BJ (cell line): ENCODE data around the gene KIAA2012. TPM values are rescaled to one million over a fixed set of nuclear protein-coding genes. Genes with fewer than 3 reads are reported as not detected.
"Not testable (repeated sequence)": the region's sequence is repeated elsewhere in the genome, so short reads cannot be mapped to it uniquely, and the experiment has no call there.

Experiments used
- CTCF ChIA-PET: fragments of 350-600 bp; formaldehyde crosslinking; extraction: SDS; loops from one replicate; lab custom pipeline; 2021; ENCODE audit warnings: antibody characterized with exemption, inconsistent platforms; lab: Yijun Ruan, JAX
- POLR2A ChIA-PET: fragments of 300-600 bp; sonication (Branson Sonifier 250); formaldehyde crosslinking; extraction: SDS; loops from one replicate; lab custom pipeline; 2021; ENCODE audit warnings: antibody characterized with exemption; lab: Charles Lee
- DNase-seq: peaks from one replicate; pipeline ENCODE4 v3.0.0-alpha.2; 2011; ENCODE audit warnings: low read depth
- H3K27me3 ChIP-seq: 2 replicates; pipeline ENCODE4 v1.6.0; 2011; ENCODE audit warnings: low read length; ENCODE audit not compliant: control insufficient read depth, insufficient read depth
- H3K36me3 ChIP-seq: 2 replicates; pipeline ENCODE4 v1.5.1; 2011; ENCODE audit warnings: low read length; ENCODE audit not compliant: control insufficient read depth, insufficient read depth
- H3K4me3 ChIP-seq: 2 replicates; pipeline ENCODE4 v1.5.1; 2011; ENCODE audit warnings: low read depth, mild to moderate bottlenecking, control low read depth, low read length
- polyA plus RNA-seq: library from polyadenylated mRNA; depleted of rRNA; stranded (reverse); fragments of >200 nt; gene quantifications from 2 replicates; pipeline ENCODE4 v1.2.3, GENCODE V29; 2011
- TF ChIP-seq, protein P1 (sequence below): IDR thresholded peaks from 2 replicates; pipeline ENCODE4 v1.5.1; 2011; ENCODE audit warnings: low read depth, mild to moderate bottlenecking, control low read depth, inconsistent platforms, low read length, moderate library complexity; ENCODE audit not compliant: insufficient read depth

The KIAA2012 gene
- polyA plus RNA-seq, 1 experiment: 0.13 TPM

DNA sequence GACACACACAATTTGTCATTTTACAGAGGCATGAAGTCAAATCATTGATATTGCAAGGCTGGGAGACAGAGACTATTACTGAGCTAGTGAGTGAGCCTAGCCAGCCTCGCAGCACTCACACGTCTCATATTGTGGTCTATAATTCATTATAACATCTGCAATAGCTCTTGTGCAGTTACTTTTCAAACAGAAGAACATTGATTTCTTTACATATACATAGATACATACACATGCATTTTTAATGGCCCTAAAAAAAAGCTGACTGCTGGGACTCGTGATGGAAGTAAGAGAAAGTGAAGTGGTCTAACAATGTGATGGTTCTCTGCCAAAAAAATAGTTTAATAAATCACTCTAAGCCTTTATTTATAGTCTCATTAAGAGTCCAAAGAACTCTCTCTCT is 56.8 kb downstream of the KIAA2012 start:
- Histone ChIP-seq H3K36me3 (no peaks in the 10 kb centered on the region), H3K4me3 (no peak overlapping the region), H3K27me3 (no peaks in the 10 kb centered on the region)
- ChIA-PET CTCF (no interaction called here), POLR2A (no interaction called here)
- TF ChIP-seq, protein P1, sequence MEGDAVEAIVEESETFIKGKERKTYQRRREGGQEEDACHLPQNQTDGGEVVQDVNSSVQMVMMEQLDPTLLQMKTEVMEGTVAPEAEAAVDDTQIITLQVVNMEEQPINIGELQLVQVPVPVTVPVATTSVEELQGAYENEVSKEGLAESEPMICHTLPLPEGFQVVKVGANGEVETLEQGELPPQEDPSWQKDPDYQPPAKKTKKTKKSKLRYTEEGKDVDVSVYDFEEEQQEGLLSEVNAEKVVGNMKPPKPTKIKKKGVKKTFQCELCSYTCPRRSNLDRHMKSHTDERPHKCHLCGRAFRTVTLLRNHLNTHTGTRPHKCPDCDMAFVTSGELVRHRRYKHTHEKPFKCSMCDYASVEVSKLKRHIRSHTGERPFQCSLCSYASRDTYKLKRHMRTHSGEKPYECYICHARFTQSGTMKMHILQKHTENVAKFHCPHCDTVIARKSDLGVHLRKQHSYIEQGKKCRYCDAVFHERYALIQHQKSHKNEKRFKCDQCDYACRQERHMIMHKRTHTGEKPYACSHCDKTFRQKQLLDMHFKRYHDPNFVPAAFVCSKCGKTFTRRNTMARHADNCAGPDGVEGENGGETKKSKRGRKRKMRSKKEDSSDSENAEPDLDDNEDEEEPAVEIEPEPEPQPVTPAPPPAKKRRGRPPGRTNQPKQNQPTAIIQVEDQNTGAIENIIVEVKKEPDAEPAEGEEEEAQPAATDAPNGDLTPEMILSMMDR: no peak
- no peak for DNase-seq

DNA sequence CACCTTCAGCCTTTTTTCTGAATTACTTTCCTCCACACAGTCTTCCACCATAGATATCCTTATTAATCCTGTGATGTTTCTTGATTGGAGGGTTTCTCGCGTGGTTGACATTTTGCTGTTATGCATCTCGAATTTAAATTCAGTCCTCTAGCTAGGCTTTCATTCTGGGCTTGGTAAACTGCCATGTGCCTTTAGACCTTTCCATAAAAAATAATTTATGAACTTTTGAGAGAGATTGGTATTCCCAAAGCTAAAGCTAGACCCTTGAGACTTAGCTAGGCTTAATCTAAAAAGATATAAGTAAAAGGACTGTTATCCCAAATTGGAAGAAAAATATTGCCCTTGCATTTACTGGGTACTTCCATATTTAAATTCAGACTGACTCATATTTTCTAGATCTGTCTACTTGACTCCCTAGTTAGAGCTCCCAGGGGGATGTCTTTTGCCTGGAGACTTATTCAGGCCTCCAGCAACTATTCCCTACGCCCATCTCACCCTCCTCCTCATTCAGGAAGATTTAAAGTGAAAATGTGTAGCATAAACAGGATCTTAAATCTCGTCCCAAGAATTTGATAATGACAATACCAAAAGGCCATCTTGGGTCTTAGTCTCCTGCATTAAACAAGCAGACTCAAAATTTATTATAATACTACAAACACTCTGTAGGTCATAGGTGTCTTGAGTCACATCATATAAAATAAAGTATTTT is 60.3 kb downstream of the KIAA2012 start:
- Histone ChIP-seq H3K4me3 (no peak overlapping the region), H3K36me3 (no peaks in the 10 kb centered on the region), H3K27me3 (no peaks in the 10 kb centered on the region)
- peak; percentile 60 for DNase-seq
- ChIA-PET CTCF (interaction anchor here (0.8 to 1.0 kb wide), 3 partner anchors 13 to 274 kb away, joined by 3 to 7 read pairs (median 3); no protein-coding TSS in a partner anchor), POLR2A (interaction anchor here (0.6 kb wide), 2 partner anchors 14 to 29 kb away, joined by 3 to 6 read pairs; no protein-coding TSS in a partner anchor)
- TF ChIP-seq, protein P1: no peak

DNA sequence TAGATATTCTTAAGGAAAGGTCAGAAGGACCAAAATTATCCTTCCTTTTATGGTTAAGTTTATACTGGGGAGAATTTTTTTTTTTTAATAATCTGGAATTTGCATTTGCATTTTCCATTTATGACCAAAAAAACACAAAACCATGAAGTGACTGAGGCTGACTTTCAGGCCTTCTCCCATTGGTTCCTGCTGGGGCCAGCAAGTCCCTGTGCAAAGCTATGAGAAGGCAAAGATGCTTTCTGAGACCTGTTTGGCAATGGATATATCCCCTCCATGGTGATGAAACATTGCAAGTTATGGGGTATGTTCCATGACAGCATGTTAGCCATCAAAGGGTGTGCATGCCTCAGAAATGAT is 60.8 kb downstream of the KIAA2012 start:
- Histone ChIP-seq H3K27me3 (no peaks in the 10 kb centered on the region), H3K36me3 (no peaks in the 10 kb centered on the region), H3K4me3 (no peak overlapping the region)
- DNase-seq: no peak
- TF ChIP-seq, protein P1: no peak
- ChIA-PET POLR2A (interaction anchor here (0.7 kb wide), 2 partner anchors 21 to 71 kb away, joined by 3 to 5 read pairs; no protein-coding TSS in a partner anchor), CTCF (interaction anchor here (0.8 to 1.0 kb wide), 3 partner anchors 14 to 274 kb away, joined by 3 to 7 read pairs (median 3); no protein-coding TSS in a partner anchor)

DNA sequence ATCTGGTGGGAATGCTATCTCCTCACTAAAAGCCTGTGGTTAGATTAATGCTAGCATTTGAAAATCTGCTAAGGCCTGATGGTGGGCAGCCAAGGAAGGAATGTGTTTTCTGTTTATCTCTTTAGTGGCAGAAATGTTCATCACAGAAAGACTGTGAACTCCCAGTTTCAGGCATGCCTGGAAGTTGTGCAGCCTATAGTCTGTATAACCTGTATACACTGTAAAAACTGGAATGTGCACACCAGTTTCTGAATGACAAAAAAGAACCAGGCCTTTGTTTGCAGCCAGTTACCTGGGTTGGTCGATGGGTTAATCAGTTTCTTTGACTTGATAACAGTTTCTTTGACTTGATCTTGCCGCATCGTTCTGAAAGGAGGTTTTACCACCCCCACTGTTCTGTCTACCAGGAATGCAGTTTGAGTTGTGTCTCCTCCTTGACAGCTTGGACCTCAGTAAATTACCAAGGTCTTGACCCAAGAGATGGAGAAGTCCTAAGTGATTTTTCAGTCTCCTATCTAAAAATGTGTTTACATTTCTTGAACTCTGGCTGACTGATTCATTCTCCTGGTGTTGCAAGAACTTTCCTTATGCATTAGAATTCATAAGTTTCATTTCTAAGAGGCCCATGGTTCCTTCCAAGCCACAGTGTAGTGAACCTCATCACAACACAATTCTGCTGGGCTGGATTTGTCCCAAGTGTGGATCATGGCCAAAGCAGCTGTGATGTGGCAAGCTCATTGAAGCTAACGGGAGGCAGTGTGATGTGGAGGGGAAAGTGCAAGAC is 62.2 kb downstream of the KIAA2012 start:
- CTCF ChIA-PET: interaction anchor here (0.7 to 1.4 kb wide), 3 partner anchors 23 to 99 kb away, joined by 3 to 5 read pairs (median 3); no protein-coding TSS in a partner anchor
- H3K4me3 ChIP-seq: no peak overlapping the region
- POLR2A ChIA-PET: no interaction called here
- H3K36me3 ChIP-seq: no peaks in the 10 kb centered on the region
- no peaks in the 10 kb centered on the region for H3K27me3 ChIP-seq
- DNase-seq: peak; percentile 97
- TF ChIP-seq, protein P1: no peak

DNA sequence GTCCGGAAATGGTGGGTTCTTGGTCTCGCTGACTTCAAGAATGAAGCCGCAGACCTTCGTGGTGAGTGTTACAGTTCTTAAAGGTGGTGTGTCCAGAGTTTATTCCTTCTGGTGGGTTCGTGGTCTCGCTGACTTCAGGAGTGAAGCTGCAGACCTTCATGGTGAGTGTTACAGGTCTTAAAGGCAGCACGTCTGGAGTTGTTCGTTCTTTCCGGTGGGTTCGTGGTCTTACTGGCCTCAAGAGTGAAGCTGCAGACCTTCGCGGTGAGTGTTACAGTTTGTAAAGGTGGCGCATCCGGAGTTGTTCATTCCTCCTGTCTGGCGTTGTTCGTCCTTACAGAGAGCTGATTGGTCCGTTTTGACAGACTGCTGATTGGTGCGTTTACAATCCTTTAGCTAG is 63.0 kb downstream of the KIAA2012 start:
- H3K4me3 ChIP-seq, POLR2A ChIA-PET, H3K27me3 ChIP-seq, H3K36me3 ChIP-seq, DNase-seq: not testable (repeated sequence)
- CTCF ChIA-PET: interaction anchor here (0.7 to 1.4 kb wide), 2 partner anchors 22 to 100 kb away, joined by 3 to 5 read pairs; no protein-coding TSS in a partner anchor
